Mesodermal cell (in vitro differentiated cells): Measurements from ENCODE around the gene CLCN7.

Source experiments
- H3K27ac ChIP-seq: 2 replicates; pipeline ENCODE4 v1.7.0; 2013; ENCODE audit warnings: mild to moderate bottlenecking, low read depth, low read length, moderate library complexity; ENCODE audit not compliant: severe bottlenecking
- H3K36me3 ChIP-seq: 2 replicates; pipeline ENCODE4 v1.7.1; 2013; ENCODE audit warnings: mild to moderate bottlenecking, low read length, moderate library complexity; ENCODE audit not compliant: control insufficient read depth, insufficient read depth
- H3K4me1 ChIP-seq: one replicate; pipeline ENCODE4 v1.7.1; 2013; ENCODE audit warnings: mild to moderate bottlenecking, low read length; ENCODE audit not compliant: insufficient read depth, control insufficient read depth, poor library complexity, severe bottlenecking
- H3K4me3 ChIP-seq: 2 replicates; pipeline ENCODE4 v1.7.0; 2013; ENCODE audit warnings: low read length, control low read depth, mild to moderate bottlenecking; ENCODE audit not compliant: insufficient read depth, poor library complexity, severe bottlenecking; ENCODE audit errors: extremely low read depth
- H3K9me3 ChIP-seq: 2 replicates; pipeline ENCODE4 v1.7.1; 2013; ENCODE audit warnings: mild to moderate bottlenecking, low read length, moderate library complexity; ENCODE audit not compliant: control insufficient read depth
- WGBS, 2 experiments: methylation state at CpG; one replicate each; pipeline ENCODE4 v1.1.5; 2013; ENCODE audit warnings: missing lambda C conversion rate in 2 of 2; ENCODE audit not compliant: insufficient coverage in 2 of 2; 5-methylcytosine and 5-hydroxymethylcytosine counted together

CLCN7 gene

GRCh38 chr16:1413684-1414531, 60.9 kb downstream of the CLCN7 start:
- Histone ChIP-seq H3K4me1 (no peaks in the 10 kb centered on the region), H3K27ac (no peak overlapping the region), H3K9me3 (no peaks in the 10 kb centered on the region), H3K4me3 (peak overlapping the region; percentile 79), H3K36me3 (peaks cover 31% of the 10 kb centered on the region)
- WGBS, 2 experiments, result 8 to 11% methylated on average over 57 to 63 of the region's 85 CpGs

GRCh38 chr16:1412847-1413246, 62.0 kb downstream of the CLCN7 start:
- no peak overlapping the region for H3K4me3 ChIP-seq
- H3K9me3 ChIP-seq, result no peaks in the 10 kb centered on the region
- WGBS, 2 experiments, result no CpG with 5 or more reads among the region's 2 CpGs
- peaks cover 4% of the 10 kb centered on the region for H3K4me1 ChIP-seq
- H3K27ac ChIP-seq, result no peak overlapping the region
- H3K36me3 ChIP-seq, result peaks cover 20% of the 10 kb centered on the region

GRCh38 chr16:1408171-1408837, 66.5 kb downstream of the CLCN7 start:
- Histone ChIP-seq H3K36me3 (peaks cover 18% of the 10 kb centered on the region), H3K4me1 (peaks cover 4% of the 10 kb centered on the region), H3K9me3 (no peaks in the 10 kb centered on the region), H3K4me3 (peak overlapping the region; percentile 53), H3K27ac (peak overlapping the region; percentile 59)
- 1 to 3% methylated on average over 29 to 31 of the region's 42 CpGs for WGBS, 2 experiments

GRCh38 chr16:1407753-1408152, 67.1 kb downstream of the CLCN7 start:
- Histone ChIP-seq H3K27ac (no peak overlapping the region), H3K4me3 (peak overlapping the region; percentile 53), H3K4me1 (peaks cover 4% of the 10 kb centered on the region)

GRCh38 chr16:1403733-1404132, 71.1 kb downstream of the CLCN7 start:
- peaks cover 4% of the 10 kb centered on the region for H3K4me1 ChIP-seq
- no peak overlapping the region for H3K27ac ChIP-seq
- no peak overlapping the region for H3K4me3 ChIP-seq
- WGBS, 2 experiments, result 88 to 96% methylated on average over 13 to 14 of the region's 14 CpGs
- H3K9me3 ChIP-seq, result no peaks in the 10 kb centered on the region
- H3K36me3 ChIP-seq, result peaks cover 18% of the 10 kb centered on the region

More at GRCh38 chr16:1407753-1408152, 67.1 kb downstream of the CLCN7 start:
- Histone ChIP-seq H3K36me3 (peaks cover 16% of the 10 kb centered on the region), H3K9me3 (no peaks in the 10 kb centered on the region)
- WGBS, 2 experiments, result 65 to 70% methylated on average over 10 to 11 of the region's 11 CpGs

GRCh38 chr16:1403036-1403435, 71.8 kb downstream of the CLCN7 start:
- 95 to 97% methylated on average over 17 to 22 of the region's 22 CpGs for WGBS, 2 experiments

GRCh38 chr16:1401758-1402154, 73.1 kb downstream of the CLCN7 start:
- WGBS, 2 experiments, result 87 to 96% methylated on average over 13 of the region's 13 CpGs
- H3K36me3 ChIP-seq, result peaks cover 18% of the 10 kb centered on the region

More at GRCh38 chr16:1403036-1403435, 71.8 kb downstream of the CLCN7 start:
- Histone ChIP-seq H3K4me3 (no peak overlapping the region), H3K9me3 (no peaks in the 10 kb centered on the region), H3K36me3 (peaks cover 18% of the 10 kb centered on the region), H3K4me1 (no peaks in the 10 kb centered on the region), H3K27ac (no peak overlapping the region)

GRCh38 chr16:1401061-1401757, 73.6 kb downstream of the CLCN7 start:
- 94 to 96% methylated on average over 27 to 28 of the region's 29 CpGs for WGBS, 2 experiments
- Histone ChIP-seq H3K4me1 (no peaks in the 10 kb centered on the region), H3K36me3 (peaks cover 18% of the 10 kb centered on the region), H3K4me3 (no peak overlapping the region), H3K9me3 (no peaks in the 10 kb centered on the region), H3K27ac (no peak overlapping the region)

More at GRCh38 chr16:1401758-1402154, 73.1 kb downstream of the CLCN7 start:
- Histone ChIP-seq H3K4me1 (no peaks in the 10 kb centered on the region), H3K9me3 (no peaks in the 10 kb centered on the region), H3K4me3 (no peak overlapping the region), H3K27ac (no peak overlapping the region)

GRCh38 chr16:1398826-1399581, 75.8 kb downstream of the CLCN7 start:
- H3K9me3 ChIP-seq, result no peaks in the 10 kb centered on the region
- no peak overlapping the region for H3K4me3 ChIP-seq
- H3K36me3 ChIP-seq, result peaks cover 19% of the 10 kb centered on the region
- WGBS, 2 experiments, result 97% methylated on average over 35 to 37 of the region's 38 CpGs
- no peaks in the 10 kb centered on the region for H3K4me1 ChIP-seq
- H3K27ac ChIP-seq, result no peak overlapping the region

GRCh38 chr16:1398351-1398750, 76.5 kb downstream of the CLCN7 start:
- WGBS, 2 experiments, result 97 to 99% methylated on average over 5 to 9 of the region's 9 CpGs

More at GRCh38 chr16:1398351-1398750, 76.5 kb downstream of the CLCN7 start:
- no peaks in the 10 kb centered on the region for H3K4me1 ChIP-seq
- H3K9me3 ChIP-seq, result no peaks in the 10 kb centered on the region
- no peak overlapping the region for H3K4me3 ChIP-seq
- no peak overlapping the region for H3K27ac ChIP-seq
- peaks cover 24% of the 10 kb centered on the region for H3K36me3 ChIP-seq
